ENCODE measurements around the gene ZNF888.
A peak's percentile ranks its signal among the peaks of the same experiment; 100 is the strongest.
"Not testable (repeated sequence)": the region's sequence is repeated elsewhere in the genome, so short reads cannot be mapped to it uniquely, and the experiment has no call there.

The ZNF888 gene

GRCh38 chr19:52872996-52873395, 50.2 kb downstream of the ZNF888 start:
- DNase-seq (ENCODE audit: low read depth in 2 of 2) = not testable (repeated sequence)

DNA sequence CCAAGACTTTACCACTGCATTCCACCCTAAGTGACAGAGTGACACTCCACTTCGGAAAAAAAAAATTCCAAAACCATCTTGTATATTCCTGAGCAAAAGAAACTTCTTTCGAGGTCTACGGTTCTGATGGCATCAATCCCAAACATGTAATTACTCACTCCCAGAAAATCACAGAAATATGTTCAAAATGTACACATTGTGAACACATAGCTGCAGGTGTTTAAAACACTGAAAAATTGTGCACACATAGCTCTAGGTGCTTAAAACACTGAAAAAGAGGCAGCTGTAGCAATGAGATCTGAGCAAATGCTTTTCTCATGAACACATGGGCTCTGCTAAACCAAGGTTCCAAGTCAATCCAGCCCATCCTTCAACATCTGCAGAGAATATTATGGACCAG, 51.8 kb downstream of the ZNF888 start:
- no peak for DNase-seq (ENCODE audit: low read depth in 2 of 2)

GRCh38 chr19:52868031-52868430, 55.2 kb downstream of the ZNF888 start:
- DNase-seq (ENCODE audit: low read depth in 2 of 2) = not testable (repeated sequence)

- DNase-seq (ENCODE audit: low read depth in 2 of 2) = peak; percentile 47 to 50
Observed at GRCh38 chr19:52857378-52858191, 65.6 kb downstream of the ZNF888 start, which contains the start of gene ZNF468. Gene ZNF468, minus strand, starts transcription at chr19:52857619. Its CDS starts 3,347 bp downstream, at chr19:52854272.

DNA sequence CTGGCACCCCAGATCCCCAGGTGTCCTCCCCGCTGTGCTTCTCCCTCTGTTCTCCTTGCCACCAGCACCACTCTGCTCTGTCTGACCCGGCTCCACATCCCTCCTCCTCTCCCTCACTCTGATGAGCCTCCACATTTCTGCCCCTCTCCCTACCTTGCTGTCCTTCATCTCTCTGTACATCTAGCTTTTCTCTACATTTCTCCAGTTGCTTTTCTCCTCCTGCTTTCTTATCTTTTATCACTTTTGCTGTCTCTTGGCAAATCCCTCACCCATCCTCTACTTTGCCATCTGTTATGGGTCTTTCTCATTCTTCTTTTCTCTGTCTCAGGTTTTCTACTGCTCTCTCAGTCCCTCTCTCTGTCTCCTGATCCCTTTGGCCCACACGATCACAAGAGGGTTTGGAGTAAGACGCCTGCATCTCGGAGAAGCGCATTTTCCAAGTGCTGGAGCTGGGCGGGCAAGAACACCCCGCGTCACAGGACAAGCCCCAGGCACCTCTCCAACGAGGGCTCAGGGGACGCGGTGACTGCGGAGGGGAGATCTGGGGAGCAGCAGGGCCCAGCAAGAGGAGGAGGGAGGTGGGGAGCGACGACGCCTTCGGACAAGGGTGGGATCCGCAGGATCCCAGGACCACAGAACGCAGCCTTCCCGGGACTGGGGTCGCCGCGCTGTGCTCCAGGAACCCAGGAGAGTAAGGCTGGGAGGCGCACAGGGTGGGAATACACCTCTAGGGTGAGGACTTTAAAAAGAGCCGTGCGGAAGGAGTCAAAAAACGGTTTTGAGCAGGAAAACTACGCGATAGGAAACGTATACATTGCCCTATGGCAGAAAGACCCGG, 66.5 kb downstream of the ZNF888 start:
- not testable (repeated sequence) for DNase-seq (ENCODE audit: low read depth in 2 of 2)

Measured in activated CD4-positive, alpha-beta T cell treated with anti-CD3 and anti-CD28 coated beads for 24 hours (primary cell).